Gastrocnemius medialis (tissue), 4 donors: Measurements from ENCODE around the gene SLC17A2. TPM values are rescaled to one million over a fixed set of nuclear protein-coding genes. Genes with fewer than 3 reads are reported as not detected.
"Not testable (repeated sequence)": the region's sequence is repeated elsewhere in the genome, so short reads cannot be mapped to it uniquely, and the experiment has no call there.

Experiments used
- ATAC-seq, 2 donors: fragments of 150-250 bp; one replicate each; pipeline ENCODE4 v1.9.1; 2016
- DNase-seq, 2 donors: peaks; one replicate each; pipeline ENCODE4 v3.0.0-alpha.2; 2019
- H3K27ac ChIP-seq, 4 donors: fragments of 200-600 bp; sonication (generic); 1 replicate in 1 of 4; 2 replicates in 3 of 4; pipeline ENCODE4 v1.5.1; 2016 to 2018; ENCODE audit warnings: mild to moderate bottlenecking in 2 of 4, moderate library complexity in 1 of 4
- H3K27me3 ChIP-seq, 3 donors: fragments of 200-600 bp; sonication (generic) in 2 of 3; 1 replicate in 1 of 3; 2 replicates in 2 of 3; pipeline versions ENCODE4 v1.5.1 to v1.6.0; 2016 to 2019; ENCODE audit warnings: mild to moderate bottlenecking in 1 of 3, moderate library complexity in 1 of 3
- H3K36me3 ChIP-seq, 2 donors: fragments of 200-600 bp; sonication (generic) in 1 of 2; one replicate each; pipeline ENCODE4 v1.5.1; 2017 to 2018
- H3K4me1 ChIP-seq, 2 donors: fragments of 200-600 bp; sonication (generic) in 1 of 2; one replicate each; pipeline ENCODE4 v1.5.1; 2016 to 2017; ENCODE audit warnings: mild to moderate bottlenecking in 2 of 2
- H3K4me3 ChIP-seq, 4 donors: fragments of 200-600 bp; sonication (generic) in 3 of 4; 1 replicate in 1 of 4; 2 replicates in 3 of 4; pipeline ENCODE4 v1.5.1; 2016 to 2019; ENCODE audit warnings: mild to moderate bottlenecking in 2 of 4
- H3K9me3 ChIP-seq, 3 donors: fragments of 200-600 bp; sonication (generic) in 2 of 3; 1 replicate in 1 of 3; 2 replicates in 2 of 3; pipeline ENCODE4 v1.5.1; 2016 to 2019
- CTCF ChIP-seq, 5 experiments: fragments of 450-650 bp in 3 of 5; fragments of 200-600 bp in 2 of 5; sonication (generic) in 2 of 5; IDR thresholded peaks in 4 of 5; conservative IDR thresholded peaks in 1 of 5; 1 replicate in 4 of 5; 2 replicates in 1 of 5; pipeline ENCODE4 v1.5.1; 2016 to 2019; ENCODE audit warnings: antibody characterized with exemption in 5 of 5, mild to moderate bottlenecking in 3 of 5, moderate library complexity in 3 of 5
- POLR2A ChIP-seq, 2 donors: fragments of 450-650 bp; IDR thresholded peaks; one replicate each; pipeline ENCODE4 v1.6.1; 2017; ENCODE audit warnings: antibody characterized with exemption in 2 of 2, mild to moderate bottlenecking in 2 of 2, moderate library complexity in 2 of 2
- in situ Hi-C, 4 donors: fragments of 200-750 bp; cut with MboI; loops; one replicate each; pipeline versions ENCODE4 v1.15.0 to v1.8.0; 2017; ENCODE audit warnings: low sequenced_read_pairs in 4 of 4
- intact Hi-C: fragments of 100-400 bp; cut with DNase I; formaldehyde crosslinking; loops from one replicate; pipeline ENCODE4 v1.15.1; 2023; ENCODE audit warnings: low total_unique reads
- total RNA-seq, 4 donors: library from RNA; depleted of rRNA; stranded (reverse); fragments of >200 nt; gene quantifications; one replicate each; pipeline versions ENCODE4 v1.1.0 to v1.2.3, GENCODE V29; 2016

The SLC17A2 gene
- total RNA-seq, 4 donors from 2014 or later: 0.11 TPM; not detected in 3

GRCh38 chr6:25949695-25950094 lies 19.2 kb upstream of the SLC17A2 start:
- no peak for ATAC-seq
- Histone ChIP-seq H3K27ac (no peak overlapping the region), H3K4me3 (no peak overlapping the region), H3K27me3 (no peaks in the 10 kb centered on the region), H3K9me3 (no peaks in the 10 kb centered on the region), H3K4me1 (no peaks in the 10 kb centered on the region), H3K36me3 (no peaks in the 10 kb centered on the region)
- DNase-seq: no peak
- intact Hi-C loops (no loop called here), in situ Hi-C loops (no loop called here)
- TF ChIP-seq POLR2A (IDR thresholded peaks at IDR 0.05): no peak
- TF ChIP-seq CTCF (IDR thresholded peaks at IDR 0.05 in 4 of 5, conservative IDR thresholded peaks at IDR 0.05 in 1 of 5): no peak

GRCh38 chr6:25947492-25947891 lies 17.0 kb upstream of the SLC17A2 start:
- intact Hi-C loops, H3K9me3 ChIP-seq: not testable (repeated sequence)

GRCh38 chr6:25946631-25947030 lies 16.1 kb upstream of the SLC17A2 start:
- Histone ChIP-seq H3K27ac (no peak overlapping the region), H3K4me1 (no peaks in the 10 kb centered on the region), H3K36me3 (no peaks in the 10 kb centered on the region), H3K27me3 (no peaks in the 10 kb centered on the region), H3K4me3 (no peak overlapping the region), H3K9me3 (no peaks in the 10 kb centered on the region)
- DNase-seq (no peak), ATAC-seq (no peak)
- in situ Hi-C loops: no loop called here
- intact Hi-C loops: no loop called here
- TF ChIP-seq CTCF (IDR thresholded peaks at IDR 0.05 in 4 of 5, conservative IDR thresholded peaks at IDR 0.05 in 1 of 5) (no peak), POLR2A (IDR thresholded peaks at IDR 0.05) (no peak)

More at GRCh38 chr6:25947492-25947891, 17.0 kb upstream of the SLC17A2 start:
- H3K4me1 ChIP-seq, DNase-seq, H3K27ac ChIP-seq, H3K27me3 ChIP-seq, H3K36me3 ChIP-seq, ATAC-seq, in situ Hi-C loops, H3K4me3 ChIP-seq: not testable (repeated sequence)

GRCh38 chr6:25945738-25946137 lies 15.2 kb upstream of the SLC17A2 start:
- intact Hi-C loops, DNase-seq, H3K27me3 ChIP-seq, in situ Hi-C loops, H3K4me3 ChIP-seq, H3K27ac ChIP-seq, H3K9me3 ChIP-seq, ATAC-seq, H3K36me3 ChIP-seq, H3K4me1 ChIP-seq: not testable (repeated sequence)

GRCh38 chr6:25944688-25945574 lies 14.4 kb upstream of the SLC17A2 start:
- in situ Hi-C loops (no loop called here), intact Hi-C loops (no loop called here)
- TF ChIP-seq CTCF (IDR thresholded peaks at IDR 0.05 in 4 of 5, conservative IDR thresholded peaks at IDR 0.05 in 1 of 5): no peak
- no peak for TF ChIP-seq POLR2A (IDR thresholded peaks at IDR 0.05)
- no peak overlapping the region for H3K4me3 ChIP-seq
- H3K27me3 ChIP-seq: no peaks in the 10 kb centered on the region
- H3K9me3 ChIP-seq: no peaks in the 10 kb centered on the region
- H3K27ac ChIP-seq: no peak overlapping the region
- no peak for DNase-seq
- no peaks in the 10 kb centered on the region for H3K36me3 ChIP-seq
- H3K4me1 ChIP-seq: no peaks in the 10 kb centered on the region
- ATAC-seq: no peak
